Effector memory CD4-positive, alpha-beta T cell (primary cell): Measurements from ENCODE around the gene MYO5B.
"Not testable (repeated sequence)": the region's sequence is repeated elsewhere in the genome, so short reads cannot be mapped to it uniquely, and the experiment has no call there.

Experiments
- DNase-seq, 3 donors: peaks; one replicate each; pipeline ENCODE4 v3.0.0-alpha.2; 2020
- H3K27ac ChIP-seq: 2 replicates; pipeline ENCODE4 v1.7.0; 2013; ENCODE audit warnings: mild to moderate bottlenecking, low read length, moderate library complexity; ENCODE audit not compliant: insufficient read depth, poor library complexity, severe bottlenecking
- H3K27me3 ChIP-seq: replicated peaks from 2 replicates; pipeline ENCODE4 v1.7.0; 2013; ENCODE audit warnings: mild to moderate bottlenecking, low read length; ENCODE audit not compliant: insufficient read depth, control insufficient read depth, poor library complexity, severe bottlenecking
- H3K36me3 ChIP-seq: 2 replicates; pipeline ENCODE4 v1.7.0; 2013; ENCODE audit warnings: mild to moderate bottlenecking, low read length, moderate library complexity; ENCODE audit not compliant: control insufficient read depth, insufficient read depth
- H3K4me1 ChIP-seq: 2 replicates; pipeline ENCODE4 v1.7.0; 2013; ENCODE audit warnings: low read length, mild to moderate bottlenecking; ENCODE audit not compliant: control insufficient read depth, insufficient read depth, poor library complexity, severe bottlenecking
- H3K4me3 ChIP-seq: 2 replicates; pipeline ENCODE4 v1.7.0; 2013; ENCODE audit warnings: low read length, low read depth, mild to moderate bottlenecking; ENCODE audit not compliant: insufficient read depth, poor library complexity, severe bottlenecking
- H3K9me3 ChIP-seq: 2 replicates; pipeline ENCODE4 v1.7.0; 2013; ENCODE audit warnings: mild to moderate bottlenecking, low read length, moderate library complexity; ENCODE audit not compliant: control insufficient read depth

MYO5B gene

GRCh38 chr18:49843778-49844625, 350.9 kb downstream of the MYO5B start:
- no peak for DNase-seq
- no peaks in the 10 kb centered on the region for H3K4me1 ChIP-seq
- H3K27ac ChIP-seq: no peak overlapping the region
- H3K9me3 ChIP-seq: no peaks in the 10 kb centered on the region
- H3K27me3 ChIP-seq: no peaks in the 10 kb centered on the region
- H3K36me3 ChIP-seq: no peaks in the 10 kb centered on the region
- H3K4me3 ChIP-seq: no peak overlapping the region

- no peaks in the 10 kb centered on the region for H3K4me1 ChIP-seq
- H3K36me3 ChIP-seq: no peaks in the 10 kb centered on the region
- no peak overlapping the region for H3K27ac ChIP-seq
- no peak for DNase-seq
- H3K4me3 ChIP-seq: no peak overlapping the region
- no peaks in the 10 kb centered on the region for H3K9me3 ChIP-seq
- no peaks in the 10 kb centered on the region for H3K27me3 ChIP-seq
These were observed 351.8 kb downstream of the MYO5B start for GRCh38 chr18:49843131-49843530.

GRCh38 chr18:49842656-49843055, 352.3 kb downstream of the MYO5B start:
- Histone ChIP-seq H3K9me3 (no peaks in the 10 kb centered on the region), H3K27ac (no peak overlapping the region), H3K27me3 (no peaks in the 10 kb centered on the region), H3K4me3 (no peak overlapping the region), H3K4me1 (no peaks in the 10 kb centered on the region), H3K36me3 (no peaks in the 10 kb centered on the region)
- no peak for DNase-seq

GRCh38 chr18:49841236-49842217, 353.4 kb downstream of the MYO5B start:
- no peaks in the 10 kb centered on the region for H3K9me3 ChIP-seq
- no peak overlapping the region for H3K4me3 ChIP-seq
- H3K27me3 ChIP-seq: no peaks in the 10 kb centered on the region
- no peaks in the 10 kb centered on the region for H3K4me1 ChIP-seq
- no peak overlapping the region for H3K27ac ChIP-seq
- no peaks in the 10 kb centered on the region for H3K36me3 ChIP-seq
- no peak for DNase-seq

GRCh38 chr18:49839012-49839411, 355.9 kb downstream of the MYO5B start:
- Histone ChIP-seq H3K27ac (no peak overlapping the region), H3K27me3 (no peaks in the 10 kb centered on the region)

GRCh38 chr18:49838381-49838780, 356.6 kb downstream of the MYO5B start:
- Histone ChIP-seq H3K27me3 (no peaks in the 10 kb centered on the region), H3K9me3 (no peaks in the 10 kb centered on the region), H3K4me1 (no peaks in the 10 kb centered on the region), H3K36me3 (no peaks in the 10 kb centered on the region), H3K27ac (no peak overlapping the region), H3K4me3 (no peak overlapping the region)
- DNase-seq: no peak

More at GRCh38 chr18:49839012-49839411, 355.9 kb downstream of the MYO5B start:
- no peaks in the 10 kb centered on the region for H3K9me3 ChIP-seq
- DNase-seq: no peak
- no peaks in the 10 kb centered on the region for H3K36me3 ChIP-seq
- no peaks in the 10 kb centered on the region for H3K4me1 ChIP-seq
- H3K4me3 ChIP-seq: no peak overlapping the region

GRCh38 chr18:49837889-49838288, 357.1 kb downstream of the MYO5B start:
- Histone ChIP-seq H3K9me3 (no peaks in the 10 kb centered on the region), H3K4me3 (no peak overlapping the region), H3K4me1 (no peaks in the 10 kb centered on the region), H3K27ac (no peak overlapping the region), H3K27me3 (no peaks in the 10 kb centered on the region), H3K36me3 (no peaks in the 10 kb centered on the region)
- no peak for DNase-seq

- not testable (repeated sequence) for H3K27ac ChIP-seq, H3K36me3 ChIP-seq
These were observed 357.6 kb downstream of the MYO5B start for GRCh38 chr18:49837316-49837835.

GRCh38 chr18:49835405-49835804, 359.5 kb downstream of the MYO5B start:
- no peaks in the 10 kb centered on the region for H3K4me1 ChIP-seq
- H3K4me3 ChIP-seq: no peak overlapping the region
- H3K9me3 ChIP-seq: no peaks in the 10 kb centered on the region
- no peaks in the 10 kb centered on the region for H3K36me3 ChIP-seq
- DNase-seq: no peak
- no peak overlapping the region for H3K27ac ChIP-seq
- H3K27me3 ChIP-seq: no peaks in the 10 kb centered on the region

More at GRCh38 chr18:49837316-49837835, 357.6 kb downstream of the MYO5B start:
- H3K9me3 ChIP-seq, H3K4me3 ChIP-seq, DNase-seq, H3K27me3 ChIP-seq, H3K4me1 ChIP-seq: not testable (repeated sequence)
